ENCODE measurements around the gene HSPB9.

Gene HSPB9

GRCh38 chr17:42077755-42078154, 44.8 kb upstream of the HSPB9 start:
- DNase-seq (ENCODE audit: low read depth in 1 of 2, low spot score in 1 of 2) = no peak
- H3K4me3 ChIP-seq (replicated peaks; ENCODE audit: insufficient read depth, low read length) = no peak overlapping the region
- no peak overlapping the region for H3K27ac ChIP-seq (replicated peaks)
- TF ChIP-seq GABPA (IDR thresholded peaks at IDR 0.05; ENCODE audit: low read depth) (no peak), CTCF (IDR thresholded peaks at IDR 0.05; ENCODE audit: insufficient read depth, low read length) (no peak), POLR2AphosphoS5 (IDR thresholded peaks at IDR 0.05; ENCODE audit: low read depth) (no peak), SPI1 (IDR thresholded peaks at IDR 0.05; ENCODE audit: borderline replicate concordance, low read depth) (no peak)
- TF ChIP-seq, protein P1, sequence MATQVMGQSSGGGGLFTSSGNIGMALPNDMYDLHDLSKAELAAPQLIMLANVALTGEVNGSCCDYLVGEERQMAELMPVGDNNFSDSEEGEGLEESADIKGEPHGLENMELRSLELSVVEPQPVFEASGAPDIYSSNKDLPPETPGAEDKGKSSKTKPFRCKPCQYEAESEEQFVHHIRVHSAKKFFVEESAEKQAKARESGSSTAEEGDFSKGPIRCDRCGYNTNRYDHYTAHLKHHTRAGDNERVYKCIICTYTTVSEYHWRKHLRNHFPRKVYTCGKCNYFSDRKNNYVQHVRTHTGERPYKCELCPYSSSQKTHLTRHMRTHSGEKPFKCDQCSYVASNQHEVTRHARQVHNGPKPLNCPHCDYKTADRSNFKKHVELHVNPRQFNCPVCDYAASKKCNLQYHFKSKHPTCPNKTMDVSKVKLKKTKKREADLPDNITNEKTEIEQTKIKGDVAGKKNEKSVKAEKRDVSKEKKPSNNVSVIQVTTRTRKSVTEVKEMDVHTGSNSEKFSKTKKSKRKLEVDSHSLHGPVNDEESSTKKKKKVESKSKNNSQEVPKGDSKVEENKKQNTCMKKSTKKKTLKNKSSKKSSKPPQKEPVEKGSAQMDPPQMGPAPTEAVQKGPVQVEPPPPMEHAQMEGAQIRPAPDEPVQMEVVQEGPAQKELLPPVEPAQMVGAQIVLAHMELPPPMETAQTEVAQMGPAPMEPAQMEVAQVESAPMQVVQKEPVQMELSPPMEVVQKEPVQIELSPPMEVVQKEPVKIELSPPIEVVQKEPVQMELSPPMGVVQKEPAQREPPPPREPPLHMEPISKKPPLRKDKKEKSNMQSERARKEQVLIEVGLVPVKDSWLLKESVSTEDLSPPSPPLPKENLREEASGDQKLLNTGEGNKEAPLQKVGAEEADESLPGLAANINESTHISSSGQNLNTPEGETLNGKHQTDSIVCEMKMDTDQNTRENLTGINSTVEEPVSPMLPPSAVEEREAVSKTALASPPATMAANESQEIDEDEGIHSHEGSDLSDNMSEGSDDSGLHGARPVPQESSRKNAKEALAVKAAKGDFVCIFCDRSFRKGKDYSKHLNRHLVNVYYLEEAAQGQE (IDR thresholded peaks at IDR 0.05; ENCODE audit: insufficient replicate concordance, low read depth) = no peak
- H3K27me3 ChIP-seq (ENCODE audit: insufficient read depth, poor library complexity, severe bottlenecking) = peaks cover 1% of the 10 kb centered on the region

GRCh38 chr17:42078396-42079043, 44.1 kb upstream of the HSPB9 start:
- Histone ChIP-seq H3K4me3 (replicated peaks; ENCODE audit: insufficient read depth, low read length) (no peak overlapping the region), H3K27ac (replicated peaks) (no peak overlapping the region), H3K27me3 (ENCODE audit: insufficient read depth, poor library complexity, severe bottlenecking) (no peaks in the 10 kb centered on the region)
- TF ChIP-seq GABPA (IDR thresholded peaks at IDR 0.05; ENCODE audit: low read depth) (no peak), SPI1 (IDR thresholded peaks at IDR 0.05; ENCODE audit: borderline replicate concordance, low read depth) (no peak), POLR2AphosphoS5 (IDR thresholded peaks at IDR 0.05; ENCODE audit: low read depth) (no peak), CTCF (IDR thresholded peaks at IDR 0.05; ENCODE audit: insufficient read depth, low read length) (no peak)
- TF ChIP-seq, protein P1 (IDR thresholded peaks at IDR 0.05; ENCODE audit: insufficient replicate concordance, low read depth) = no peak
- DNase-seq (ENCODE audit: low read depth in 1 of 2, low spot score in 1 of 2) = no peak

DNA sequence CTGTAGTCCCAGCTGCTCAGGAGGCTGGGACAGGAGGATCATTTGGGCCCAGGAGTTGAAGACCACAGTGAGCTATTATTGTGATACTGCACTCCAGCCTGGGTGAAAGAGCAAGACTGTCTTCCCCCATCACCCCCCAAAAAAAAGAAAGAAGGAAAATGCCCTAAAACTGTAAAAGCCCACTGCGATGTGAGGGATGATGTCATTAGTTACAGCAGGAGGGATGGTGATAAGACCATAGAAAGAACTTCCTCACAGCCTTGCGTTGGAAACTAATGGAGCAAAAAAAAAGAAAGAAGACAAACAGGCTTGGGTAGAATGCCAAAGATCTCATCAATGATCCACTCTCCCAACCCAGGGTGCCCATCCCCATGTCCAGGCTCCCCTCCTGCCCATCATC, 43.1 kb upstream of the HSPB9 start:
- TF ChIP-seq, protein P1 (IDR thresholded peaks at IDR 0.05; ENCODE audit: insufficient replicate concordance, low read depth) = no peak
- TF ChIP-seq CTCF (IDR thresholded peaks at IDR 0.05; ENCODE audit: insufficient read depth, low read length) (no peak), SPI1 (IDR thresholded peaks at IDR 0.05; ENCODE audit: borderline replicate concordance, low read depth) (no peak), GABPA (IDR thresholded peaks at IDR 0.05; ENCODE audit: low read depth) (no peak)
- Histone ChIP-seq H3K4me3 (replicated peaks; ENCODE audit: insufficient read depth, low read length) (no peak overlapping the region), H3K27me3 (ENCODE audit: insufficient read depth, poor library complexity, severe bottlenecking) (no peaks in the 10 kb centered on the region), H3K27ac (replicated peaks) (no peak overlapping the region)
- no peak for DNase-seq (ENCODE audit: low read depth in 1 of 2, low spot score in 1 of 2)
